GM21515 (cell line): ENCODE data around the gene ANO9.
"Not testable (repeated sequence)": the region's sequence is repeated elsewhere in the genome, so short reads cannot be mapped to it uniquely, and the experiment has no call there.

Experiments used
- ATAC-seq: cut with Tn5 transposase; IDR thresholded peaks from one replicate; pipeline ENCODE4 v1.9.1; 2021; ENCODE audit not compliant: unreplicated experiment

Gene ANO9

DNA sequence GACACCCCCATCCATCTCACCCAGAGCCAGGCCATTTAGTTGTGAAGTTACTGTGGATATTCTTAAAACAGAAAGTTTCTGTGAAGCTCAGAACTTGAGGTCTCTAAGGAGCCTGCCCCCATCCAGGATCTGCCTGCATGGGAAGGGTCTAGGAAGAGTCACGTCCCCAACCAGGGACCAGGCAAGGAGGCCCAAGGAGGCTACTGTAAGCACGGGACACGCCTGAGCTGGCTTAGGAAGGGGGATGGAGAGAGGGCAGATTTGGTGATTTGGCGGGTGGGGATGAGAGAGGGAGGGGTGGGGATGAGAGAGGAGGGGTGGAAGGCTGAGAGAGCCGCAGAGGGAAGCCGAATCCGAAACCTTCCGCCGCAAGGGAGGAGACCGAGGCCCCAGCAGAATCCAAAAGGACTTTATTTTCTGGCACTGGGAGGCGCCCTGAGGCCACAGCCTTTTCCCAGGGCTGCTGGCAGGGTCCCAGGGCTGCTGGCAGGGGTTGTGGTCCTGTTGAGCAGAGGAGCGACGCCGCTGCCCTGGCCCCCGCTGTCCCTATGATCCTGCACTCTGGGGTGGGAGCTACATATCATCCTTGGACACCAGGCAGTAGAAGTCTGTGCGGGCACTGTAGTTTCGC lies 36.4 kb downstream of the ANO9 start:
- no peak for ATAC-seq

DNA sequence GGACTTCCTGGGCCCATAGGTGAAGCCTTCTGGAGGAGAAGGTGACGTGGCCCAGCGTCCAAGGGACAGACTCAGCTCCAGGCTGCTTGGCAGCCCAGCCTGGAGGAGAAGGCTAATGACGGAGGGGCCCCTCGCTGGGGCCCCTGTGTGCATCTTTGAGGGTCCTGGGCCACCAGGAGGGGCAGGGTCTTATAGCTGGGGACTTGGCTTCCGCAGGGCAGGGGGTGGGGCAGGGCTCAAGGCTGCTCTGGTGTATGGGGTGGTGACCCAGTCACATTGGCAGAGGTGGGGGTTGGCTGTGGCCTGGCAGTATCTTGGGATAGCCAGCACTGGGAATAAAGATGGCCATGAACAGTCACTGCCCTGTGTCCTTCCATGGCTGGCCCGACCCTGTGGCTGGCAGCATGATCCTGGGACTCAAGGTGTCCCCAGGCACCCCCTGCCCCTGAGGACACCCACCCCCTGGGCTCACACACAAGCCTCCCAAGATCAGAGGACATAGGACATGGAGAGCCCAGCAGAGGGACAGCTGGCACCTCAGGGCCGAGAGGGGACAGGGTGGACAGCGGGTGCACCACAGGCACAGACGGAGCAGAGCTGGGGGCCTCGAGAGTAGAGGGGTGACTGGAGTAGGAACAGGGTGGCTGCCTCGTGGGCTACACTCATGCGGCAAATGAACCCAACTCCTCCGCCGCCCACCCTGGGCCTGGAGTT lies 37.1 kb downstream of the ANO9 start:
- ATAC-seq = no peak

DNA sequence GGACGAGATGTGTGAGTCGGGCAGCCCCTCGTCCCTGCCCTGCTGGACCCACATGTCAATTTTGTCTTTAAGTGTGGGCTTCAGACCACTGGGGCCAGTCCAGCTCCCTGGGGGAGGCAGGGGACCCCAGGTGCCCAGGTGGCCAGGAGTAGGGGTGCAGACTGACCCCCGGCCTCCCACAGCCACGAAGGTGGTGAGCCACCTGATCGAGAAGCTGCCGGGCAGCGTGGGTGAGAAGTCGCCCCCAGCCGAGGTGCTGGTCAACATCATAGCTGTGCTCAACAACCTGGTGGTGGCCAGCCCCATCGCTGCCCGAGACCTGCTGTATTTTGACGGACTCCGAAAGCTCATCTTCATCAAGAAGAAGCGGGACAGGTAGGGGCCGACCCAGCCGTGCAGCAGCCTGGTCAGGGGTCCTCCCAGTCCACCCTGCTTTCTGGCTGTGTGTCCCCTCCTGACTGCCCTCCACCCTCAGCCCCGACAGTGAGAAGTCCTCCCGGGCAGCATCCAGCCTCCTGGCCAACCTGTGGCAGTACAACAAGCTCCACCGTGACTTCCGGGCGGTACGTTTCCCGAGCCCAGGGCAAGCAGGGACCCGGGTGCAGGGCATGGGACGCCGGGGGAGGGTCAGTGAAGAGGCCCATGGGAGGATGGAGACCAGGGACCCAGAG lies 37.9 kb downstream of the ANO9 start:
- no peak for ATAC-seq

DNA sequence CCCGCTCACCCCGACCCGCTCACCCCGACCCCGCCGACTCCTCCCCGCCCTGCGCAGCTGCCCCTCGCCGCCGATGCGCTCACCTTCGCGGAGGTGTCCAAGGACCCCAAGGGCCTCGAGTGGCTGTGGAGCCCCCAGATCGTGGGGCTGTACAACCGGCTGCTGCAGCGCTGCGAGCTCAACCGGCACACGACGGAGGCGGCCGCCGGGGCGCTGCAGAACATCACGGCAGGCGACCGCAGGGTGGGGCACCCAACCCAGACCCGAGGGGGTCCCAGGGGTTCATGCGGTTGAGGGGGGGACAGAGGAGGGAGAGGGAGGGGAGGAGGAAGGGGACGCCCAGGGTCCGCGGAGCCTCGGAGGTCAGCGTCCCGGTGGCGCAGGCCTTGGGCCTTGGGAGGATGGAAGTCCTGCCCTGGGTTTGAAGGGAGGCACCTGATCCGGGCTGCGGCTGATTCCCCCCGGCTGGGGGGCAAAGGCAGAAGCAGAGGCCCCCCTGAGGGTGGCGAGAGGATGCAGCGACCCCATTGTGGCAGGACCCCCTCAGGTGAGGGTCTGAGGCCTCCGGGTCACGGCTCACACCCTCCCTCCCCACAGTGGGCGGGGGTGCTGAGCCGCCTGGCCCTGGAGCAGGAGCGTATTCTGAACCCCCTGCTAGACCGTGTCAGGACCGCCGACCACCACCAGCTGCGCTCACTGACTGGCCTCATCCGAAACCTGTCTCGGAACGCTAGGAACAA lies 38.6 kb downstream of the ANO9 start:
- ATAC-seq = no peak

DNA sequence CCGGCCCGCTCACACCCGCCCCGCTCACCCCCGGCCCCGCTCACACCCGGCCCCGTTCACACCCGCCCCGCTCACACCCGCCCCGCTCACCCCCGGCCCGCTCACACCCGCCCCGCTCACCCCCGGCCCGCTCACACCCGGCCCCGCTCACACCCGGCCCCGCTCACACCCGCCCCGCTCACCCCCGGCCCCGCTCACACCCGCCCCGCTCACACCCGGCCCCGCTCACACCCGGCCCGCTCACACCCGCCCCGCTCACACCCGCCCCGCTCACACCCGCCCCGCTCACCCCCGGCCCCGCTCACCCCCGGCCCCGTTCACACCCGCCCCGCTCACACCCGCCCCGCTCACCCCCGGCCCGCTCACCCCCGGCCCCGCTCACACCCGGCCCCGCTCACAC lies 40.6 kb downstream of the ANO9 start:
- ATAC-seq = not testable (repeated sequence)

DNA sequence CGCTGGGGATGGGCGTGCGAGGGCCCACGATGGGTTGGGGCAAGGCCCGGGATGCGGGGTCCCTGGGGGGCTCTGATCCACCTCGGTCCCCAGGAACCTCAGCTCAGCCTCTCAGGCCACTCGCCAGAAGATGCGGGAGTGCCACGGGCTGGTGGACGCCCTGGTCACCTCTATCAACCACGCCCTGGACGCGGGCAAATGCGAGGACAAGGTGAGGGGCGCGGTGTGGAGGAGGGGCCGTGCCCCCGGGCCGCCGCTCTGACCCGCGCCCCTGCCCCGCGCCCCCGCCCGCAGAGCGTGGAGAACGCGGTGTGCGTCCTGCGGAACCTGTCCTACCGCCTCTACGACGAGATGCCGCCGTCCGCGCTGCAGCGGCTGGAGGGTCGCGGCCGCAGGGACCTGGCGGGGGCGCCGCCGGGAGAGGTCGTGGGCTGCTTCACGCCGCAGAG lies 41.5 kb downstream of the ANO9 start:
- no peak for ATAC-seq

DNA sequence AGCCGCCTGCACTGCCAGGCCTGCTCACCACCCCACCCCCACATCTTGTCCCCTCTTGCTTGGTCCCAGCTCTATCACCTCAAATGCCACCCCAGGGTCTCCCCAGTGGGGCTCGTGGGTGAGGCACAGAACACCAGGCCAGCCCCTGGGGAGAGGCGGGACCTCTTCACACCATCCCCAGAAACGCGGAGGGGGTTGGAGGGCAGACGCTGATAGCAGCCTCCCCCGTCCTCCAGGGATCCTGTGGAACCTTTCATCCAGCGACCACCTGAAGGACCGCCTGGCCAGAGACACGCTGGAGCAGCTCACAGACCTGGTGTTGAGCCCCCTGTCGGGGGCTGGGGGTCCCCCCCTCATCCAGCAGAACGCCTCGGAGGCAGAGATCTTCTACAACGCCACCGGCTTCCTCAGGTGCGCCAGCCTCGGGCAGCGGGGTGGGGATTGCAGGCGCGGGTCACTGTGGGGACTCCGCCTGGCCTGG lies 42.0 kb downstream of the ANO9 start:
- ATAC-seq = no peak

DNA sequence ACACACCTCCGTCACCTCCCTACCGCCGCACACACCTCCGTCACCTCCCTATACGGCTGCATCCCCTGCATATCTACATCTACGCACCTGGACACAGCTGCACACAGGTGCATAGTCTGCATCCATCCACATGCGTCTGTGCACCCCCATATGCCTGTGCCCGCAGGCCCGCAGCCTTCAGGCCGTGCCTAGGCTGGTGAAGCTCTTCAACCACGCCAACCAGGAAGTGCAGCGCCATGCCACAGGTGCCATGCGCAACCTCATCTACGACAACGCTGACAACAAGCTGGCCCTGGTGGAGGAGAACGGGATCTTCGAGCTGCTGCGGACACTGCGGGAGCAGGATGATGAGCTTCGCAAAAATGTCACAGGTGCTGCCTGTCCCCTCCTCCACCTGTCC lies 43.0 kb downstream of the ANO9 start:
- no peak for ATAC-seq

DNA sequence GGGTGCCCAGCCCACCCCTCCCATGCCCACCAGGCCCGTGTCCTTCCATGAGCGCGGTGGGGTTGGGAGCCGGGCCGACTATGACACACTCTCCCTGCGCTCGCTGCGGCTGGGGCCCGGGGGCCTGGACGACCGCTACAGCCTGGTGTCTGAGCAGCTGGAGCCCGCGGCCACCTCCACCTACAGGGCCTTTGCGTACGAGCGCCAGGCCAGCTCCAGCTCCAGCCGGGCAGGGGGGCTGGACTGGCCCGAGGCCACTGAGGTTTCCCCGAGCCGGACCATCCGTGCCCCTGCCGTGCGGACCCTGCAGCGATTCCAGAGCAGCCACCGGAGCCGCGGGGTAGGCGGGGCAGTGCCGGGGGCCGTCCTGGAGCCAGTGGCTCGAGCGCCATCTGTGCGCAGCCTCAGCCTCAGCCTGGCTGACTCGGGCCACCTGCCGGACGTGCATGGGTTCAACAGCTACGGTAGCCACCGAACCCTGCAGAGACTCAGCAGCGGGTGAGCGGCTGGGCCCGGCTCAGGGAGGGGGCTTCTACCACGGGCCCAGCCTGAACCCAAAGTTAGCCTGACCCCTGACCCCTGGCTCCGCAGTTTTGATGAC lies 44.8 kb downstream of the ANO9 start:
- no peak for ATAC-seq

DNA sequence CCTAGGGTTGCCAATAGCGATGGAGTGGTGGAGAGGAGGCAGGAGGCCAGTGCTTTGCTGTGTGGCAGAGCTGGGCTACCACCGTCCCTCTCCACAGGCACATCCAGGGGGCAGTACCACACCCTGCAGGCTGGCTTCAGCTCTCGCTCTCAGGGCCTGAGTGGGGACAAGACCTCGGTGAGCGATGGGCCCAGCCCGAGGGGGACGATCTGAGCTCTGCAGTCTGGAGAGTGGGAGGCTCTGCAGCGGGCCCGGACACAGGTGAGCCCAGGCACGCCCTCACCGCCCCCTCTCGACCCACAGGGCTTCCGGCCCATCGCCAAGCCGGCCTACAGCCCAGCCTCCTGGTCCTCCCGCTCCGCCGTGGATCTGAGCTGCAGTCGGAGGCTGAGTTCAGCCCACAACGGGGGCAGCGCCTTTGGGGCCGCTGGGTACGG lies 45.3 kb downstream of the ANO9 start:
- no peak for ATAC-seq

DNA sequence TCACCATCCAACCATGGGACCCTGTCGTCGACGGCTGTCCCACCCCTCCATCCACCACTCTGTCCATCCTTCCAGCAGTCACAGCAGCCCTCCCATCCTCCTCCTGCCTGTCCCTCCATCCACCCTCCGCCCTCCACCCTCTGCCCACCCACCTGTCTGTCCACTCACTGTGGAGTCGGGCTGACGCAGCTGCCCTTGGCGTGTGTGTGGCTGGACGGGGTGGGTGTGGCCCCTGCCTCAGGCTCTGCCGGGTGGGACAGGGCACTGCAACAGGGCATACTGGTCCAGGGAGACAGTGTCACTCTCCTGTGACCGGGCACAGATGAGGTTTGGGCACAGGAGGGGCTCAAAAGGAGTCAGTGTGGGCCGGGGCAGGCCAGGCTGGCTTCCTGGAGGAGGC lies 45.9 kb downstream of the ANO9 start:
- ATAC-seq = no peak

DNA sequence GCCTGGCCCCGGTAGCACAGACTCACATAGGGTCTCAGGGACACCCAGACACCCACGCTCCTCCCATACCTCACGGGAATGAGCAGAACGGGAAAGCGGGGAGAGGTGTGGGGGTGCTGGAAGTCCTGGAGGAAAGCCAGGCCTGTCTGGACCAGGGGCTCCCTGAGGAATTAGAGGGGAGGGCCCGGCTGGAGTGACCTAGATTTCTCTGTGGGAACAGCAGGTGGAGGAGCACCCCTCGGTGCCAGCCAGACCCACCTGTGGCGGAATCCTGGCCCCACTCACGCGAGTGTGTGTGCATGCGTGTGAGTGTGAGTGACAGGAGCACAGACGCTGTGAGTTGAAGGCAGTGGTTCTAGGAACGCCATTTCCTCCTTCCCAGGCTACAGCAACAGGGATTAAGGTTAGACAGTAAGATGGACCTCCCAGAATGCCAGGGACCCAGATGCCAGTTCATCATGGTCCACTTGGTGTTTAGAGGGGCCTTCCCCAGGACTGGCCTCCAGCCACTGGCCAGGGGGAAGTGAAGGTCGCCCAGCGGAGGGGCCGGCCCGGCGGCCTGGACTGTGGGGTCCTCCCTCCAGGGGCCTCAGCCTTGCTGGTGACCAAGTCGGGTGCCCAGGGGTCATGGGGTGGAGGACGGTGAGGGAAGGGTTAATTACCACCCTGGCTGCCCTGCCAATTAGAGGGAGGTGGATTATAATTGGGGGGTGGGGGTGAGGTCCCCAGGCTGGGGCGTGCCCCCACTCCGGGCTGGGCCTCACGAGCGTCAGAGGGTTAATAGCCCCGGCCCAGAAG lies 46.8 kb downstream of the ANO9 start:
- no peak for ATAC-seq

DNA sequence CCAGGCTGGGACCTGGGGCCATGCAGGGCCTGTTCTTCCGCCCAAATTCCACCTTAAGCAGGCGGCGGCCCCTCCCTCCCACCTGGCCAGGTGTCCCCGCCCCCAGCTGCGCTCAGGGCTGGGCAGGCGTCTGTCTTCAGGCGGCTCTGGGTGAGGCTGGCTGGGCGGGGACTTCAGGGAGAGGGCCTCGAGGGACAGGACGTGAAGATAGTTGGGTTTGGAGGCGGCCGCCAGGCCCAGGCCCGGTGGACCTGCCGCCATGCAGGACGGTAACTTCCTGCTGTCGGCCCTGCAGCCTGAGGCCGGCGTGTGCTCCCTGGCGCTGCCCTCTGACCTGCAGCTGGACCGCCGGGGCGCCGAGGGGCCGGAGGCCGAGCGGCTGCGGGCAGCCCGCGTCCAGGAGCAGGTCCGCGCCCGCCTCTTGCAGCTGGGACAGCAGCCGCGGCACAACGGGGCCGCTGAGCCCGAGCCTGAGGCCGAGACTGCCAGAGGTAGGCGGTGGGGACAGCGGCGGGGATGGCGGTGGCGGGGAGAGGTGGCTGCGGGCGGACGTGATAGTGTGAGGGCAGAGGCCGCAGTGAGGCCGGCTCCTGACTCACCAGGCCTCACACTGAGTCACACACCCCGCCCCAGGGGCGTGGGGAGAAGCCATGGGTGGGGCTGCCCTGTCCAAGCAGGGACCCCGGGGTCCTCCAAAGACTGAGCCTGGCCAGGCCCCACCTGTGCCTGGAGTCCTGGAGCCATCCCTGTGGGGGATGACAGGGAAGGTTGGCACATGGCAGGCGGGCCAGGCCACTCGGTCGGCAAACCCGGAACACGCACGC lies 47.6 kb downstream of the ANO9 start, which contains the start of gene PKP3:
Gene PKP3, plus strand, starts transcription at position 176 of the 824 bp plus-strand sequence. Its CDS starts 84 bp downstream, at position 260.
- ATAC-seq = no peak

DNA sequence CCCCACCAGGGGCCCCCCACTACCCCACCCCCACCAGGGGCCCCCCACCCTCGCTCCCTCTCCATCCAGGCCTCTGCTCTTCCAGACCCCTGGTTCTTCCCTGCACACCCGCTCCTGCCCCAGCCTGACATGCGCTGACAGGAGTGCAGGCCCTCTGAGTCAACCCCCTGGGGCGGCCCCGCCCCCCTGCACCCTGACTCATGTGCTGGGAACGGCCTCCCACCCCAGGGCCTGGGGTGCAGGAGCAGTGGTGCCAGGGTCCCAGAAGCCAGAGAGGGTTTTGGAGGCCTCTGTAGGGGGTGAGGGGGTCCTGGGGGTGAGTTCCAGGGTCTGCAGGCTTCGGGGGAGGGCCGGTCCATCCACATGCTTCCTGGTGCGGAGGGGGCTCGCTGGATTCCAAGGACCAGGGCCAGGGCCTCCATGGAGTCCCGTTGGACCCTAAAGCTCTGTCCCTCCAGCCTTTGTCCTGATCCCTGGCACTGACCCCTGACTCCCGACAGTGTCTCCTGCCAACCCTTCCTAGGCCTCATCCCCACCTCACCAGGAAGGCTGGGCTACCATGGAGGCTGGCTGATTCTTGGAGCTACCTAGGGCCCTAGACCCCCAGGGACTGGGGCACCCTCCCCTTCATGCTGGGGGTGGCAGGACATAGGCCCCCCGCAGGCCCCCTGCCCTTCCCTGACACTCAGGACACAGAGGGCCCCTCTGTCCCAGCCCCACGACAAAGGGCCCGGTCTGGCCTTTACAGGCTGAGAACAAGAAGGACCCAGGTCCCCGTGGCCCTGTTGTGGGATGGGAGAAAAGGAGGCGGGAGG lies 48.4 kb downstream of the ANO9 start:
- ATAC-seq = no peak

DNA sequence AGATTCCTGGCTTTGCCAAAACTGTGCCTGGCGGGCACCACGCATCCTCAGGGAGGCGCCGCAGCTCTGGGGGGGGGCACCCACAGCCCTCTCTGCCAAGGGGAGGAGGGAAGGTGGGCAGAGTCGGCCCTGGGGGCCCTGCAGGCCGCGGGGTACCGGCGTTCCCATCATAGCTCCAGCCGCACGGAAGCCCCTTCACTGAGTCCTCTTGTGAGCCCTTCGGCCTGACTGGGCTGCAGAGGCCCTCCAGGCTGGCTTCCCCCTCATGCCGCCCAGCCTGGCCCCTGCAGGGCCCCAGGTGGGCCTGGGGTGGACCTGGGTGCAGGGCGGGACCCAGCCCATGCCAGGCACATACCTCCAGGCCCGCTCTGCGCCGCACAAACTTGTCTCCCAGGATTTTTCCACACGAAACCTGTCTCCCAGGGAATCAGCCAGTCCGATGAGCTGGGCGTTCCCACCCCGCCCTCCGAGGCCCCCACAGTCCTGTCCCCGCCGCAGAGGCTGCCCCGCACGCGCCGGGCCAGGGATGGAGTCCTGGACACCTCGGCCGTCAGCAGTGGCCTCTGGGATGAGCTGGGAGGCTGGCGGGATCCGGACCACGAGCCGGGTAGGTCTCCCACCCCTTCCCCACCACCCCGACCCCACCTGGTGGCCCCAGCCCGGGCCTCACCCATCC lies 49.6 kb downstream of the ANO9 start:
- no peak for ATAC-seq

DNA sequence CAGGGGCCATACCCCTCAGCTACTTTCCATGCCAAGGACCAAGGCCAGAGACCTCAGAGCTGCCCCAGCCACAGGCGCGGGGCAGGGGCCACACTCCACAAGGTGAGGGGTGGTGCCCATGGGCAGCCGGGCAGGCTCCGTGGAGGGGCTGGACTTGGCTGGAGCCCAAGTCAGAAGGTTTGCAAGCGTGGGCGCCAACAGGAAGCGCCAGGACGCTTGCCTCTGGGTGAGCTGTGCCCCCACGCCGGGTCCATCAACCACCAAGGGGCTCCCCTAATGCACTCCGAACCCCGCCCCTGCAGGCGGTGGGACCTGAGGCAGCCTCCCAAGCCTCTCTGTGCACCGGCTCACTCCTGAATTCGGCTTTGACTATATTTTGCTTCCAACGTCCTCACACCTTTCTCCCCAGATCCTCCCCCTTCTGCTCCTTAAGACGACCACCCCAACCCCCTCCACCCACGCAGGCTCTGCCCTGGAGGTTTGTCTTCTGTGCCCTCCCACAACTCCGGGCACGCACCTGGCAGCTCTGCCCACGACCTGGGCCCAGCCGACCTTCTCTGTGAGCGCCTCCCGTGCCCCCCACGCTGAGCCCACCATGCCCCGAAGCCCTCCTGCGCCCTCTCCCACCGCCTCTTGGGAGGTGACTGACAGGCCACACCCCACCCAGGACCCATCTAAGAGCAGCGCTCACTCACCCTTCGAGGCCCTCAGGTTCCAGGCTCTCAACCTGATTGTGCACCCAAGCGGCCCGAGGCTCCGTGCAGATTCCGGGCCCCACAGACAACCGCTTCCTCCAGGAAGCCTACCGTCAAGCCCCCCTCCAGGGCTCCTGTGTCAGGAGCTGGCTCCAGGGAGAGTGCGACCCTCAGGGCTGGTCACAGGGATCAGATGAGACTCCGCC lies 50.4 kb downstream of the ANO9 start:
- no peak for ATAC-seq

DNA sequence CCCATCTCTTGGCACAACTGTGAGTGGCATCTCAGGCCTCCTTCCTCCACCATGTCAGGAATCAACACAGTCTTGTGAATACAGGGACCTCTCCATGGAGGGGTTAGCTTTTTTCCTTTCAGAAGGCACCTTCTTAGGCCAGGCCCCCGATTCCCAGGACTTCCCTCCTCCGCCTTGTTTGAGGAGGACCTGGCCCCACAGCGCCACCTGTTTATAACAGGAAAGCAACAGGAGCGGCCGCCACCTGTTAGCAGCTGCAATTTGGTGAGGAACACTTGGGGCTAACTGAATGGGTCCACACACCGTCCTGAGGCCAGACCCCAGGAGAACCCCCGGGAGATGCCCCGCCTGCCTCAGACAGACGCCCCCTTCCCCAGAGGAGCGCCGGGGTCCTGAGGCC lies 51.6 kb downstream of the ANO9 start:
- ATAC-seq = no peak
